ENCODE measurements around the gene S100B. TPM values are rescaled to one million over a fixed set of nuclear protein-coding genes. Genes with fewer than 3 reads are reported as not detected.
"Not testable (repeated sequence)": the region's sequence is repeated elsewhere in the genome, so short reads cannot be mapped to it uniquely, and the experiment has no call there.

S100B gene
- total and polyA plus RNA-seq, 2 donors from 2014 or later: 2.6 to 6.9 TPM

GRCh38 chr21:46633566-46633965, 28.7 kb upstream of the S100B start:
- no peaks in the 10 kb centered on the region for H3K36me3 ChIP-seq (ENCODE audit: control insufficient read depth in 2 of 3, insufficient read depth in 3 of 3, low read length in 3 of 3)
- H3K9me3 ChIP-seq (ENCODE audit: control insufficient read depth in 2 of 3, insufficient read depth in 1 of 3, low read length in 3 of 3): no peaks in the 10 kb centered on the region
- no peak overlapping the region for H3K9ac ChIP-seq (ENCODE audit: low read length in 3 of 3)
- intact Hi-C loops (cut with DNase I): no loop called here
- H3K4me1 ChIP-seq (ENCODE audit: control insufficient read depth in 2 of 3, insufficient read depth in 2 of 3, low read depth in 1 of 3, low read length in 3 of 3): peaks cover 4 to 12% (median 8%) of the 10 kb centered on the region in 3 donors
- no peak overlapping the region for H3K4me3 ChIP-seq (ENCODE audit: low read length in 3 of 3)
- no peak for DNase-seq
- no peaks in the 10 kb centered on the region for H3K27me3 ChIP-seq (ENCODE audit: control insufficient read depth, insufficient read depth, low read length)
- H3K27ac ChIP-seq (ENCODE audit: low read depth in 2 of 2, low read length in 2 of 2): no peak overlapping the region
- no peak for FAIRE-seq
- TF ChIP-seq CTCF (IDR thresholded peaks at IDR 0.05; ENCODE audit: borderline replicate concordance, extremely low read depth, insufficient read depth): no peak

- H3K9ac ChIP-seq (ENCODE audit: low read length in 3 of 3); H3K4me1 ChIP-seq (ENCODE audit: control insufficient read depth in 2 of 3, insufficient read depth in 2 of 3, low read depth in 1 of 3, low read length in 3 of 3); DNase-seq; H3K9me3 ChIP-seq (ENCODE audit: control insufficient read depth in 2 of 3, insufficient read depth in 1 of 3, low read length in 3 of 3); intact Hi-C loops (cut with DNase I); FAIRE-seq; H3K36me3 ChIP-seq (ENCODE audit: control insufficient read depth in 2 of 3, insufficient read depth in 3 of 3, low read length in 3 of 3); H3K4me3 ChIP-seq (ENCODE audit: low read length in 3 of 3); H3K27me3 ChIP-seq (ENCODE audit: control insufficient read depth, insufficient read depth, low read length); H3K27ac ChIP-seq (ENCODE audit: low read depth in 2 of 2, low read length in 2 of 2): not testable (repeated sequence)
These were observed 26.0 kb upstream of the S100B start for GRCh38 chr21:46630915-46631314.

GRCh38 chr21:46628868-46629267, 24.0 kb upstream of the S100B start:
- Histone ChIP-seq H3K9me3 (ENCODE audit: control insufficient read depth in 2 of 3, insufficient read depth in 1 of 3, low read length in 3 of 3) (peaks cover 0 to 17% (median 0%) of the 10 kb centered on the region in 3 donors), H3K9ac (ENCODE audit: low read length in 3 of 3) (no peak overlapping the region)
- intact Hi-C loops (cut with DNase I): no loop called here

GRCh38 chr21:46627726-46628125, 22.8 kb upstream of the S100B start:
- Histone ChIP-seq H3K36me3 (ENCODE audit: control insufficient read depth in 2 of 3, insufficient read depth in 3 of 3, low read length in 3 of 3) (no peaks in the 10 kb centered on the region), H3K27me3 (ENCODE audit: control insufficient read depth, insufficient read depth, low read length) (no peaks in the 10 kb centered on the region), H3K4me1 (ENCODE audit: control insufficient read depth in 2 of 3, insufficient read depth in 2 of 3, low read depth in 1 of 3, low read length in 3 of 3) (no peaks in the 10 kb centered on the region), H3K27ac (ENCODE audit: low read depth in 2 of 2, low read length in 2 of 2) (no peak overlapping the region), H3K9ac (ENCODE audit: low read length in 3 of 3) (no peak overlapping the region), H3K4me3 (ENCODE audit: low read length in 3 of 3) (no peak overlapping the region), H3K9me3 (ENCODE audit: control insufficient read depth in 2 of 3, insufficient read depth in 1 of 3, low read length in 3 of 3) (peaks cover 0 to 17% (median 0%) of the 10 kb centered on the region in 3 donors)
- no peak for DNase-seq
- TF ChIP-seq CTCF (IDR thresholded peaks at IDR 0.05; ENCODE audit: borderline replicate concordance, extremely low read depth, insufficient read depth): no peak
- FAIRE-seq: no peak
- intact Hi-C loops (cut with DNase I): no loop called here

More at GRCh38 chr21:46628868-46629267, 24.0 kb upstream of the S100B start:
- H3K27ac ChIP-seq (ENCODE audit: low read depth in 2 of 2, low read length in 2 of 2): no peak overlapping the region
- H3K36me3 ChIP-seq (ENCODE audit: control insufficient read depth in 2 of 3, insufficient read depth in 3 of 3, low read length in 3 of 3): no peaks in the 10 kb centered on the region
- no peaks in the 10 kb centered on the region for H3K4me1 ChIP-seq (ENCODE audit: control insufficient read depth in 2 of 3, insufficient read depth in 2 of 3, low read depth in 1 of 3, low read length in 3 of 3)
- no peak for FAIRE-seq
- H3K4me3 ChIP-seq (ENCODE audit: low read length in 3 of 3): no peak overlapping the region
- DNase-seq: no peak
- H3K27me3 ChIP-seq (ENCODE audit: control insufficient read depth, insufficient read depth, low read length): no peaks in the 10 kb centered on the region
- no peak for TF ChIP-seq CTCF (IDR thresholded peaks at IDR 0.05; ENCODE audit: borderline replicate concordance, extremely low read depth, insufficient read depth)

Measured in kidney (tissue), 14 donors.